K562 (cell line): ENCODE data around the gene DLGAP3. TPM values are rescaled to one million over a fixed set of nuclear protein-coding genes. Genes with fewer than 3 reads are reported as not detected.

Experiments used
- CHD4 ChIP-seq: fragments of 200-600 bp; sonication (generic); IDR thresholded peaks from 3 replicates; pipeline ENCODE4 v1.6.1; 2012; ENCODE audit warnings: low read depth, mild to moderate bottlenecking, mixed read lengths, low read length, inconsistent platforms; ENCODE audit not compliant: insufficient read depth, insufficient replicate concordance, poor library complexity, severe bottlenecking
- ELF4 ChIP-seq: fragments of 450-650 bp; formaldehyde crosslinking; IDR thresholded peaks from 2 replicates; pipeline ENCODE4 v1.4.0; 2022; ENCODE audit warnings: missing genetic modification characterization
- EP300 ChIP-seq: IDR thresholded peaks from 2 replicates; pipeline ENCODE4 v1.6.1; 2012; ENCODE audit warnings: low read length, improper control_type of control experiment
- FOXK2 ChIP-seq, 2 experiments: fragments of 450-650 bp; IDR thresholded peaks in 1 of 2; conservative IDR thresholded peaks in 1 of 2; 2 replicates each; pipeline ENCODE4 v1.6.1; 2016; ENCODE audit warnings: low read depth in 2 of 2, mild to moderate bottlenecking in 1 of 2
- GABPB2 ChIP-seq: fragments of 250-450 bp; sonication (Bioruptor Pico); conservative IDR thresholded peaks from 2 replicates; pipeline ENCODE4 v1.5.1; 2021; ENCODE audit warnings: mild to moderate bottlenecking
- HDAC6 ChIP-seq: IDR thresholded peaks from 2 replicates; pipeline ENCODE4 v1.6.1; 2012; ENCODE audit warnings: low read depth, mild to moderate bottlenecking, control low read depth, inconsistent platforms, low read length, moderate library complexity
- HMG20A ChIP-seq: fragments of 450-650 bp; formaldehyde crosslinking; conservative IDR thresholded peaks from 2 replicates; pipeline ENCODE4 v1.4.0; 2020; ENCODE audit warnings: mild to moderate bottlenecking, mixed read lengths
- KHSRP ChIP-seq: fragments of 450-650 bp; IDR thresholded peaks from 2 replicates; pipeline ENCODE4 v1.6.1; 2017
- MAFK ChIP-seq: IDR thresholded peaks from 2 replicates; pipeline ENCODE4 v1.6.1; 2011; ENCODE audit warnings: low read length, improper control_type of control experiment
- SIRT6 ChIP-seq: IDR thresholded peaks from one replicate; pipeline ENCODE4 v1.6.1; 2012; ENCODE audit warnings: low read depth, mild to moderate bottlenecking, control low read depth, inconsistent platforms, low read length, moderate library complexity
- SLC30A9 ChIP-seq: fragments of 250-450 bp; sonication (Bioruptor Pico); IDR thresholded peaks from 2 replicates; pipeline ENCODE4 v1.8.0; 2022; ENCODE audit warnings: mild to moderate bottlenecking, moderate library complexity
- STAT5B ChIP-seq: fragments of 250-450 bp; sonication (Bioruptor Pico); IDR thresholded peaks from 2 replicates; pipeline ENCODE4 v1.8.0; 2021; ENCODE audit warnings: mild to moderate bottlenecking, inconsistent platforms
- ZBTB40 ChIP-seq, 2 experiments: fragments of 450-650 bp in 1 of 2; sonication (generic) in 1 of 2; formaldehyde crosslinking in 1 of 2; IDR thresholded peaks; 2 replicates each; pipeline versions ENCODE4 v1.7.1 to v1.9.0; 2016 to 2022; ENCODE audit warnings: inconsistent platforms in 1 of 2, mild to moderate bottlenecking in 1 of 2, missing genetic modification reagents in 1 of 2
- ZNF212 ChIP-seq: fragments of 450-650 bp; formaldehyde crosslinking; IDR thresholded peaks from 2 replicates; pipeline ENCODE4 v1.4.0; 2020; ENCODE audit warnings: mild to moderate bottlenecking
- ZNF280B ChIP-seq: fragments of 250-450 bp; sonication (Bioruptor Pico); IDR thresholded peaks from 2 replicates; pipeline ENCODE4 v1.5.1; 2021; ENCODE audit warnings: mild to moderate bottlenecking
- ZNF699 ChIP-seq: fragments of 250-450 bp; sonication (Bioruptor Pico); IDR thresholded peaks from 2 replicates; pipeline ENCODE4 v1.8.0; 2021; ENCODE audit warnings: mild to moderate bottlenecking, moderate library complexity; ENCODE audit not compliant: insufficient replicate concordance
- polyA plus RNA-seq, 8 experiments: library from polyadenylated mRNA; depleted of rRNA in 4 of 8; stranded (reverse) in 5 of 8; unstranded in 3 of 8; fragments of >200 nt; fragmentation: Nextera tagmentation in 2 of 8; fragmentation: Illumina TruSeq in 1 of 8; extraction: Ambion mirVana in 2 of 8; extraction: Trizol in 1 of 8; gene quantifications; 2 replicates each; pipeline versions ENCODE4 v1.2.1 to v1.2.3, GENCODE V29; 2011 to 2014; ENCODE audit warnings: inconsistent platforms in 1 of 8, missing spikeins in 1 of 8
- total RNA-seq, 7 experiments: library from RNA; depleted of rRNA in 6 of 7; stranded (reverse); fragments of >200 nt in 6 of 7; fragmentation: Illumina TruSeq in 2 of 7; extraction: Trizol in 2 of 7; gene quantifications; 2 replicates each; pipeline versions ENCODE4 v1.2.1 to v1.2.3, GENCODE V29; 2011 to 2021; ENCODE audit warnings: low replicate concordance in 1 of 7
- TF ChIP-seq, protein P1 (sequence below): fragments of 450-650 bp; formaldehyde crosslinking; IDR thresholded peaks from 2 replicates; pipeline ENCODE4 v1.4.0; 2020; ENCODE audit warnings: mild to moderate bottlenecking, moderate library complexity

Gene DLGAP3
- total and polyA plus RNA-seq, 9 of the 15 experiments (the other 6 are each of a cell fraction or from before 2014, with no cell fraction given), result 0.01 to 0.16 (median 0.07) TPM; not detected in 6

GRCh38 chr1:34852677-34853217 lies 76.7 kb downstream of the DLGAP3 start (continued):
- TF ChIP-seq ZNF699 (CRISPR knock-in tag) (no peak), KHSRP (no peak), FOXK2 (conservative IDR thresholded peaks at IDR 0.05 in 1 of 2, IDR thresholded peaks at IDR 0.05 in 1 of 2; ENCODE audit: low read depth in 2 of 2) (no peak), ZNF280B (CRISPR knock-in tag) (no peak), HDAC6 (no peak), HMG20A (no peak), EP300 (peak; percentile 49; the same call in 1 of the 2 replicates), SIRT6 (no peak), GABPB2 (CRISPR knock-in tag) (no peak), STAT5B (CRISPR knock-in tag) (no peak), SLC30A9 (CRISPR knock-in tag) (no peak), MAFK (peak; percentile 35; the same call in 1 of the 2 replicates), ZNF212 (no peak), ELF4 (CRISPR knock-in tag) (no peak), CHD4 (no peak), ZBTB40 (IDR thresholded peaks at IDR 0.05) (no peak), ZBTB40 (CRISPR knock-in tag; IDR thresholded peaks at IDR 0.05) (no peak)
- TF ChIP-seq, protein P1, sequence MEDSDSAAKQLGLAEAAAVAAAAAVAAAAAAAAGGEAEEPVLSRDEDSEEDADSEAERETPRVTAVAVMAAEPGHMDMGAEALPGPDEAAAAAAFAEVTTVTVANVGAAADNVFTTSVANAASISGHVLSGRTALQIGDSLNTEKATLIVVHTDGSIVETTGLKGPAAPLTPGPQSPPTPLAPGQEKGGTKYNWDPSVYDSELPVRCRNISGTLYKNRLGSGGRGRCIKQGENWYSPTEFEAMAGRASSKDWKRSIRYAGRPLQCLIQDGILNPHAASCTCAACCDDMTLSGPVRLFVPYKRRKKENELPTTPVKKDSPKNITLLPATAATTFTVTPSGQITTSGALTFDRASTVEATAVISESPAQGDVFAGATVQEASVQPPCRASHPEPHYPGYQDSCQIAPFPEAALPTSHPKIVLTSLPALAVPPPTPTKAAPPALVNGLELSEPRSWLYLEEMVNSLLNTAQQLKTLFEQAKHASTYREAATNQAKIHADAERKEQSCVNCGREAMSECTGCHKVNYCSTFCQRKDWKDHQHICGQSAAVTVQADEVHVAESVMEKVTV (CRISPR knock-in tag), result peak; percentile 96
